ENCODE measurements around the gene SARDH.
A peak's percentile ranks its signal among the peaks of the same experiment; 100 is the strongest.

The SARDH gene, protein sequence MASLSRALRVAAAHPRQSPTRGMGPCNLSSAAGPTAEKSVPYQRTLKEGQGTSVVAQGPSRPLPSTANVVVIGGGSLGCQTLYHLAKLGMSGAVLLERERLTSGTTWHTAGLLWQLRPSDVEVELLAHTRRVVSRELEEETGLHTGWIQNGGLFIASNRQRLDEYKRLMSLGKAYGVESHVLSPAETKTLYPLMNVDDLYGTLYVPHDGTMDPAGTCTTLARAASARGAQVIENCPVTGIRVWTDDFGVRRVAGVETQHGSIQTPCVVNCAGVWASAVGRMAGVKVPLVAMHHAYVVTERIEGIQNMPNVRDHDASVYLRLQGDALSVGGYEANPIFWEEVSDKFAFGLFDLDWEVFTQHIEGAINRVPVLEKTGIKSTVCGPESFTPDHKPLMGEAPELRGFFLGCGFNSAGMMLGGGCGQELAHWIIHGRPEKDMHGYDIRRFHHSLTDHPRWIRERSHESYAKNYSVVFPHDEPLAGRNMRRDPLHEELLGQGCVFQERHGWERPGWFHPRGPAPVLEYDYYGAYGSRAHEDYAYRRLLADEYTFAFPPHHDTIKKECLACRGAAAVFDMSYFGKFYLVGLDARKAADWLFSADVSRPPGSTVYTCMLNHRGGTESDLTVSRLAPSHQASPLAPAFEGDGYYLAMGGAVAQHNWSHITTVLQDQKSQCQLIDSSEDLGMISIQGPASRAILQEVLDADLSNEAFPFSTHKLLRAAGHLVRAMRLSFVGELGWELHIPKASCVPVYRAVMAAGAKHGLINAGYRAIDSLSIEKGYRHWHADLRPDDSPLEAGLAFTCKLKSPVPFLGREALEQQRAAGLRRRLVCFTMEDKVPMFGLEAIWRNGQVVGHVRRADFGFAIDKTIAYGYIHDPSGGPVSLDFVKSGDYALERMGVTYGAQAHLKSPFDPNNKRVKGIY

DNA sequence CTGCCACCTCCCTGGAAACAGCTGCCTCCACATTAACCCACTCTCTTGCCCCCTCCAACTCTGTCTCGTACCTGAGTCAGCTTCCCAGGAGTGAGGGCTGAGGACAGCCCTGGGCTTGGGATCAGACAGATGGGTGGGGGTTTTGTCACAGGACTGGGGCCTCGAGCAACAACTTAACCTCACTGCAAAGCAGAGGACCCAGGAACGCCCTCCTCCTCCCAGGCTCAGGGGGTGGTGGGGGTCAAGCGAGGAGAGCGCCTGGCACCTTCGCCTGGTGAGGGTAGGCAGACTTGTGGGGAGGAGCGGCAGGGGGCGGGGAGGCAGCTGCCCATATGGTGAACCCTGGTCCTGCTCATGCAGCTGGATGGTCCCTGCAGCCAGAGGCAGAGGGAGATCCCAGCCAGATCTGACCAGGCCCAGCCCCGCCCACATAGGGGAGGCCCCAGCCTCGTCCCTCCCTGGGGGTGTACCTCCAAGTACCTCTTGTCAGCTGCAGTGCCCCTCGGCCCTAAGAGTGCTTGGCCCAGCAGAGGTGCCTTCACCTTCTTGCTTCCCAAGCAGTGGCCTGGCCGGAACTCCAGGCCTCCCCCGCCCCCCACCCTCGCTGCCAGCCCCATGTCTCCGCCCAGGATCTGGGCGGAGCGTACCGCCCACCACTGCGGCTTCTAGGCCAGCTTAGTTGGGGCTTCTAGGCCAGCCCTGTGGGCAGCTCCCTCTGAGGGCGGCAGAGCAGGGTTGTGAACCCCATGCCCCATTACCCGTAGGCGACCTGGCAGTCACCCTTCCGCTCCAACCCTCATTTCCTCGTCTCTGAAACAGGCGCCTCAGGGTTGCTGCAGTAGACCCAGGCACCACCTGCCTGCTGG is at the start of gene SARDH:
TSS of gene SARDH (minus strand) at position 579 of the 866 bp plus-strand sequence. CDS start 4,179 bp downstream, outside the sequence.
- peak; percentile 57 for DNase-seq

DNA sequence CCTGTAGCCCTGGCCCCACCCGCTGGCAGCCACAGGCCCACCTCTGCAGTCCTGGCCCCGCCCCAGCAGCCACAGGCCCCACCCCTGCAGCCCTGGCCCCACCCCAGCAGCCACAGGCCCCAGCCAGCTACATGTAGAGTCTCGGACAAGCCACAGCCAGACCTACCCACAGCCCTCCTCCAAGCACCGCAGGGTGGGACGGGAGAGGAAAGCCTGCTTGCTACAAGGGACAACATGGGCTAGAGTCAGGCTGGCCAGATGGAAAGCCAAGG is 49.5 kb upstream of the SARDH start:
- DNase-seq: no peak

DNA sequence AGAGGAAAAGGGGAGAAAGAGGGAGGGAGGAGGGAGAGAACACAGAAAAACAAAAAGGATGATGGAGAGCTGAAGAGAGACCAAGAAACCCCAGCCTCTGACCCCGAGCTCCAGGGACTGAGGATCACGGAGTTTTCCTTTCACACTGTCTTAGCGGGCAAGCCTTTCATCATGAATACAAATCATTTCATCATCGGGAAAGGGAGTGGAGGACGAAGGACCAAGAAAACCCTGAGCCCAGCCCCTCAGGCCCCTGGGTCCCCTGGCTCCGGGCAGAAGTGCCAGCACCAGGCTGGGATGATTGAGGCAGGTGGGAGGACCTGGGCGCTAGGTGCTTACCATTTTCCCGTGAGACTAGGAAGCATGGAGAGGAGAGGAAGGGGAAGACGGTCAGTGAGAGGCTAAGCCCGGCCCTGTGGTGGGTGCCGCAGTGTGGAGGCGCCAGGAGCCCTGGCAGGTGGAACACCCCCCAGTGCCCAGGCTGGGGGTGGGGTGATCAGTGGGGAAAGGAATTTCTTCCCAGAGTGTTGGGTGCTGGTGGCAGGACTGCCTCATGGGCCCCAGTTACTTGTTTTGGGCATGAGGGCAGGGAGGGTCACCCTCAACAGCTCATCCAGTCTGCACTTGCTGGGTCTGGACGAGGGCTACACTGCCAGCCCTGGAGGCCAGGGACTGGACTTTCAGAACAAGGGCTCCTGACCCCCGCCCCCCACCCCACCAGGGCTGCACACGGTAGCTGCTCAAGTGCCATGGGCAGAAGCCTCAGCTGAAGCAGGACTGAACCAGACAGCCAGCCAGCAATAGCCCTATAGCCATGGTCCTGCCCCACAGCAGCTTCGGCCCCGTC is 49.0 kb upstream of the SARDH start:
- no peak for DNase-seq

DNA sequence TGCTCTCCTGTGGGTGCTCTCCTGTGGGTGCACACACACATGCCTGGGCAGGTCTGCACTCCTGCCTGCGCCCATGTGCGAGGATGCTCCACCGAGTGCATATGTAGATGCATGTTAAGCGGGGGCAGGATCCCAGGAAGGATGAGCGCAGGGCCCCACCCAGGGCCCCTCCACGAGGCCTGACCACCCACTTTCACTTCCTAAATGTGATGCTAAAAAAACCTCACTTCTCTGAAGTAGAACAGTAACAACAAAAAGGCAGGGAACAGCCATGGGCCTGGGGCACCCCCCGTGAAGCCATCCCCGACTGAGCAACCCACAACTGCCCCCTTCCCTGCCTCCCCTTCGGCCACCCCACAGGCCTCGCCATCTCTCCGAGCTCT is 48.2 kb upstream of the SARDH start:
- no peak for DNase-seq

DNA sequence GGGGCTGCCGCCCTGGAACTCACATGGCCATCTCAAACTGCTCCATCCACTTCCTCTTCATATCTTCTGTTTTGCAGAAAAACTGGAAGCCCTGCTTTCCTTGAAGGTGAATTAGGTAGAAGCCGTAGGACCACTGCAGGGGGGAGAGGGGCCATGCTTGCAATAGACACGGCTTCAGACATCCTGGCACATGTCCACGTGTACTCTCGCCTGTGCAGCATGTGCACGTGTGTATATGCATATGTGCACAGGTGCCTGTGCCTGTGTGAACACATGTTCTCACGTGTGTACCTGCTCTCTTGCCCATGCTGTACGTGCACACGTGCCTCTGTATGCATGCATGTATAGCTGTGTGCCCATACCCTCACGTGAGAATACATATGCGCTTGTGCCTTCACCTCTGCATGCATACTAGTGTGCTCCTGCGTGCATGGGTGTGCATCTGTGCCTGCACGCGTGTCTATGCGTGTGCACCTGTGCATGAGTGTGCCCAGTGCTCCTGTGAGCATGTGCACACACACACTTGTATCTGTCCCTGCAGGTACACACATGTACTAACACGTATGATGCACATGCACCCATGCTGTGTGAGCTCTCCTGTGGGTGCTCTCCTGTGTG is 47.7 kb upstream of the SARDH start:
- DNase-seq: no peak

DNA sequence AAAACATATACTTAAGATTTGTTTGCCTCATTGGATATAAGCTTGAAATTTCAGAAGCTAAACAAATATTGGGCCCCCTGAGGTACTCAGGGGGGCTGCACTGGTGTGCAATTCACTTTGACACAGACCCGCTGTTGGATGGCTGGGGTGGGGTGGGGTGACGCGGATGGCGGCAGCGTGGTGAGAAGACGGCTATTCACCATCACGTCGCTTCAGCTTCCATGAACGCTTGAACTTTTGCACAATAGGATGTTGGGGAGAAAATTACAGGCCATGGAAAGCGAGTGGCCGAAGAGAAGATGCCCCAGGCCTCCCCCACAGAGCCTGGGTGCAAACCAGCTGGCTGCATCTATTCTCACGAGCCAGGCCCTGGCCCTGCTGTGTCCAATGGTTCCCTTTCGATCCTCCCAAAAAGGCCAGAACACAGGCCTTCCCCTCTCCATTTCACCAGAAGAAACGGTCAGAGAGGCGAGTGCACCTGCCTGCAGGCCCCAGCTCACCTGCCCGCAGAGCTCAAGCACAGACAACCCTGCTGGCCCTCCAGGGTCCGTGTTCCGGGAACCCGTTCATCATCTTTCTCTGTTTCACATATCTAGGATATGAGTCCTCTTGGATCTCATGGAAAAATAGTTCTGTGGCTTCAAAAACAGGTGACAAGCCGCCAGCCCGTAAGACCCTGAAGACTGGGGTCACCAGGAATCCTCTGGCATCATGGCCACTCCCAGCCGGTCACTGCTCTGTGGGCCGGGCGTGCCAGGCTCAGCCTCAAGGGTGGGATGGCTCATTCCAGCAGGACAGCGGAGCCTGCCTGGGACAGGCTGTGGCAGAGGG is 46.8 kb upstream of the SARDH start:
- no peak for DNase-seq

- no peak for DNase-seq
Measured at GRCh38 chr9:133783331-133783731, 45.2 kb upstream of the SARDH start.

- DNase-seq: peak; percentile 48
Measured at GRCh38 chr9:133782157-133783130, 44.3 kb upstream of the SARDH start.

GRCh38 chr9:133781828-133782135 is 43.6 kb upstream of the SARDH start:
- no peak for DNase-seq

DNA sequence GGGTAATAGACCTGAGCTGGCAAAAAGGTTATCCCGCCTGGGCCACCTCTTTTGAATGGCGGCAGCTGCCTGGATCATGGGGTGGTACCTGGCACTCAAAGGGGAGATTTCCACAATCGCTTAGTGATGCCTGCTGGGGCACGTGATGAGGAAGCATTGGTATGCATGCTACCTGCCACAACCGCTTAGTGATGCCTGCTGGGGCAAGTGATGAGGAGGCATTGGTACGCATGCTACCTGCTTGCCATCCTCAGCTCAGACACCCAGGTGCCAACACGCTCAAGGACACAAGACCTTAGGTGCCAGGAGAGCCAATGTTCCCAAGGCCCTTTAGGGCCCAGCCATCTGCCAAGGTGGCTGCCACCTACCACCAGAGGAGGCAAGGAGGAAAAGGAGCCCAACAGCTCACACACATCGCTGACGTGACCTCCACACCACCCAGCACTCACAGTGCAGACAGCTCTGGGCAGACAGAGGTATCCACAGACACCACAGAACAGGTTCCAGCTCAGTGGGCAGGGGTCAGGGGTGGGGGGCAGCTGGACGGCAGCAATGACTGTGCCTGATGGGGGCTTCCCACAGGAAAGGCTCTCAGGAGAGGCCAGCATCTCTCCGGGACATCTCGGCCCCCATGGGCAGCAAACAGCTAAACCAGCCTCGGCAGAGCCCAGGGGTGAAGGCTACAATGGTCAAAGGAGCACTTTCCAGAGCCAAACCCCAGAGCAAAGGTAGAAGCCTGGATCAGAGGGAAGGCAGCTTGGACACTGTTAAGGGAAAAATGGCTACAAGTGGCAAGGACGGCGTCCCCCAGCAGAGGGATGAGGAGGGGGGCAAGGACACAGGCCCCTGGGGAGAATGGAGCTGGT is 43.0 kb upstream of the SARDH start:
- no peak for DNase-seq

GRCh38 chr9:133780404-133780945 is 42.3 kb upstream of the SARDH start:
- no peak for DNase-seq

DNA sequence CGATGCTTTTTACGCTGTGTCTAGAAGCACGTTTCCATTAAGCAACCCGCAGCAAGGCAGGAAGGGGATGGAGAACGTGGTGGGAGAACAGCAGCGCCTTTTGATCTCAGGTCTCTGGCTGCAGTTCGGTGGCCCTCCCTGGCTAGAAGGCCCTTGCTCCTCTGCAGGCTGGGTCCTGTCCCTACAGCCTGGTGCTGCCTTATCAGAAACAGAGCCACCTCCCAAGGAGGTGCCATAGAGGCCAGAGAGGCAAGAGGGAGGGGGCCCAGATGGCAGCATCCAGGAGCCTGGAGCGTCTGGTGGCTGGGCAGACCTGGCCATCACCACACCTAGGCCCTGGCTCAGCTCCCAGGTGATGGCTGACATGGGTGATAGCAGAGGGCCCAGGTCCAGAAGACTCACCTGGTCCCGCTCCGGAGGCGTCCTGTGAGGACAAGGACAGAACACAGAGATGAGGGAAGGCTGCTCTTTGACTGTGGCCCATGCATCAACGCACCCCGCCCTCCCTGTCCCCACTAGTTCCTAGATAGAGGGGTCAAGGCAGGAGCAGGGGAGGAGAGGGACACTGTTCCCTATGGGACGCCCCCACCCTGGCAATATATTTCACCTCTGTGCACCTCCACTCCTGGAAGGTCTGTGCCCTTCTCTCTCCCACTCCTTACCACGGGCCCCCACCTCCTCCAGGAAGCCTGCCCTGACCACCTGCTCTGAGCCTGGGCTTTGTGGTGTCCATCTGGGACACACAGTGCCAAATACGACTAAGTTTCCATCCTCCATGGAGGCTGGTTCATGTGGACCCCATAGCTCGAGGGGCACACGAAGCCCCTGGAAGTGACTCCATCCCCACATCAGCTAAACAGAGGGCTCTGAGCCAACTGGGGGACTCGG is 41.6 kb upstream of the SARDH start:
- no peak for DNase-seq

DNA sequence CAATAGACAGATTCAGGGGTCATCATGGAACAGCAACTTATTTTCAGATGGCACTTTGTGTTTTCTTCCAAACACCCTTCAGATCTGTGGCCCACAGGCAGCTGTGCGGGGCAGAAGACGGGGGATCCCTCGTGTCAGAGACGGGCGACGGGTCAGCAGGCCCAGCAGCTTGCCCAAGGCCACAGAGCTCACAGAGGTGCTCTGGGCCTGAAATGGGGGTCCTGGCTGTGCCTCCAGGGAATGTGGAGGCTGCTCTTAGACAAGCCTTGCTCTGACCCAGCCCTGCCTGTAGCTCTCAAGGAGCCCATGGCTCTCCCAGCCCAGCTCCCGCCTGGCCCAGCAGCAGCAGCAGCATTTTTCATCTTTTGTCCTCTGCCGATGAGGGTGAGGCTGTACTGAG is 40.9 kb upstream of the SARDH start:
- DNase-seq: no peak

DNA sequence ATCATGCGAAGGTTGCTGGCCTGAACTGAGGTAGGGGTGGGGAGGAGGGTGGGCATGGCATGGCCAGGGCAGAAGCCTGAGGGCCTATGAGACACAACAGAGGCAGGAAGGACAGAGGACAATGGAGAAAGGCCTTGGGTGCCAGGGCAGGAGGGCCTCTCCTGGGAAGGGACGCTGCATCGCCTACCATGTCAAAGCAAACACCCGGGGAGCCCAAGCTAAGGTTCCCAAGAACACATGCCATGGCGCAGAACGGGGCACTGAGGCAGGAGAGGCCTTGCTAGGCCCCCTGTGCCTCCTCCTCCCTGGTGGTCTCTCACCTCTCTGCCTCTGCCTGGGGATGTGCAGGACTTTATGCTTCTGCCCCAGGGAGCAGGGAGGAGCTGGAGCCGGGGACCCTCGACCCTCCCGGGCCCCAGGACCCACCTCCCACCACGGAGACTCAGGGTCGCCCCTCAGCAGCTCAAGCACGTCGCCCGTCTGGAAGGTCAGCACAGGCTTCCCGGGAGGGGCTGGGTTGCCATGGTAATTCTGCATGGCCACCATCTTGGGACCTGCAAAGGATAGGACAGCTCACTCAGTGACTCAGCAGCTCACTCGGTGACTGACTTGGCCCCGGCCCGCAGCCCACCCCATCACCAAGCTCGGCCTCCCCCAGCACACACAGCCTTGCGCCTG is 40.3 kb upstream of the SARDH start:
- no peak for DNase-seq

- no peak for DNase-seq
Measured at GRCh38 chr9:133777871-133778270, 39.7 kb upstream of the SARDH start.

DNA sequence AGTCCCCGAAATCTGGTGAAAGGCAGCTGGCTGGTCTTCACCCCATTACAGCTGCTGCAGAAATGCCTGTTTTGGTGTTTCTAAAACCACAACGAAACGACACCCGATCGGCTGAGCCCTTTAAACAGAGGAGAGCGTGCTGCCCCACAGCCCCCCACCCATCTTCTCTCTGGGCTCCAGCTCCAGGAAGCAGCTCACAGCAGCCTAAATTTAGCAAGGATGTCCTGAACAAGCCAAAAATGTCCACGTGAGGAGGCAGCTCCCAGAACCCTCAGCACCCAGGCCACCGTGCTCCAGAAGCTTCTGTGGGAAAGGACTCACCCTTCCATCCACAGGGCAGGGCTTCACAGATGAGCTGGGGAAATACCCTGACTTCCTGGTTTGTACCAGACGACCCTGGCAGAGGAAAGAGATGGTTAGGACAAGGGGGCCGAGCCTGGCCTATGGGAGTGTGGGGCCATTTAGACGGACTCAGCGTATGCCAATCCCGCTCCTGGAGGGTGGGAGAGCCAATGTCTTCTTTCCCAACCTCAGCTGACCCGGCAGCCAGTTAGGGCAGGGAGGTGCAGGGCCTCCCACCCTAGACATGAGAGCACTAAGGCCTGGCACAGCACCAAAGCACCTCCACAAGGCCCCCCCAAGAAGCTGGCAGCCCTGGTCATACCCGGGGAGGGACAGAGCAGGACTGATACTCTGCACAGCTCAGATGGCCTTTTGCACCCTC is 39.1 kb upstream of the SARDH start:
- no peak for DNase-seq
